Liver (tissue), 9 donors: ENCODE data around the gene KCND2. TPM values are rescaled to one million over a fixed set of nuclear protein-coding genes. Genes with fewer than 3 reads are reported as not detected.

Source experiments
- DNase-seq: peaks from one replicate; pipeline ENCODE4 v3.0.0-alpha.2; 2017; ENCODE audit warnings: low spot score
- H3K27ac ChIP-seq, 2 donors: one replicate each; pipeline ENCODE4 v1.7.0; 2013; ENCODE audit warnings: inconsistent platforms in 2 of 2, low read length in 2 of 2, control low read depth in 1 of 2, low read depth in 1 of 2, mild to moderate bottlenecking in 1 of 2
- H3K27me3 ChIP-seq, 4 donors: one replicate each; pipeline versions ENCODE4 v1.6.1 to v1.7.0; 2013; ENCODE audit warnings: low read length in 3 of 4, inconsistent platforms in 1 of 4, mild to moderate bottlenecking in 1 of 4, moderate library complexity in 1 of 4; ENCODE audit not compliant: control insufficient read depth in 4 of 4, insufficient read depth in 4 of 4
- H3K36me3 ChIP-seq, 4 donors: one replicate each; pipeline versions ENCODE4 v1.6.1 to v1.7.0; 2013; ENCODE audit warnings: low read length in 3 of 4, mild to moderate bottlenecking in 3 of 4, low read depth in 1 of 4, moderate library complexity in 1 of 4; ENCODE audit not compliant: control insufficient read depth in 4 of 4, insufficient read depth in 3 of 4
- H3K4me1 ChIP-seq, 4 donors: one replicate each; pipeline versions ENCODE4 v1.6.1 to v1.7.0; 2013; ENCODE audit warnings: low read length in 3 of 4, mild to moderate bottlenecking in 3 of 4, moderate library complexity in 1 of 4; ENCODE audit not compliant: control insufficient read depth in 4 of 4, insufficient read depth in 4 of 4
- H3K4me3 ChIP-seq, 3 donors: one replicate each; pipeline versions ENCODE4 v1.6.1 to v1.7.0; 2013; ENCODE audit warnings: low read length in 3 of 3, control low read depth in 1 of 3, low read depth in 1 of 3, mild to moderate bottlenecking in 1 of 3
- H3K9ac ChIP-seq, 2 donors: one replicate each; pipeline ENCODE4 v1.7.0; 2013; ENCODE audit warnings: low read length in 2 of 2, mild to moderate bottlenecking in 2 of 2, moderate library complexity in 2 of 2, control low read depth in 1 of 2, low read depth in 1 of 2
- H3K9me3 ChIP-seq, 4 donors: one replicate each; pipeline versions ENCODE4 v1.6.1 to v1.7.0; 2013; ENCODE audit warnings: low read length in 3 of 4; ENCODE audit not compliant: control insufficient read depth in 4 of 4
- EGR1 ChIP-seq, 2 donors: IDR thresholded peaks; 2 replicates each; pipeline ENCODE4 v1.6.1; 2016 to 2018; ENCODE audit warnings: antibody characterized with exemption in 2 of 2, low read depth in 2 of 2
- FOXA1 ChIP-seq: IDR thresholded peaks from 2 replicates; pipeline ENCODE4 v1.6.1; 2016; ENCODE audit warnings: antibody characterized with exemption
- FOXA2 ChIP-seq: IDR thresholded peaks from 2 replicates; pipeline ENCODE4 v1.6.1; 2016; ENCODE audit warnings: antibody characterized with exemption
- GABPA ChIP-seq, 2 donors: IDR thresholded peaks in 1 of 2; conservative IDR thresholded peaks in 1 of 2; 2 replicates each; pipeline ENCODE4 v1.6.1; 2016; ENCODE audit warnings: antibody characterized with exemption in 2 of 2, mild to moderate bottlenecking in 1 of 2, moderate library complexity in 1 of 2
- HNF4A ChIP-seq, 2 donors: conservative IDR thresholded peaks; 2 replicates each; pipeline ENCODE4 v1.6.1; 2016; ENCODE audit warnings: antibody characterized with exemption in 2 of 2, mild to moderate bottlenecking in 2 of 2
- HNF4G ChIP-seq: IDR thresholded peaks from 2 replicates; pipeline ENCODE4 v1.6.1; 2016; ENCODE audit warnings: antibody characterized with exemption
- JUND ChIP-seq, 2 donors: IDR thresholded peaks; 2 replicates each; pipeline ENCODE4 v1.6.1; 2016; ENCODE audit warnings: antibody characterized with exemption in 2 of 2
- NR2F2 ChIP-seq: IDR thresholded peaks from 2 replicates; pipeline ENCODE4 v1.6.1; 2016; ENCODE audit warnings: antibody characterized with exemption
- RAD21 ChIP-seq, 2 donors: IDR thresholded peaks; 2 replicates each; pipeline ENCODE4 v1.6.1; 2016; ENCODE audit warnings: antibody characterized with exemption in 2 of 2, mild to moderate bottlenecking in 2 of 2
- RXRA ChIP-seq, 2 donors: IDR thresholded peaks; 2 replicates each; pipeline ENCODE4 v1.6.1; 2017 to 2018; ENCODE audit warnings: antibody characterized with exemption in 2 of 2, mild to moderate bottlenecking in 1 of 2
- SP1 ChIP-seq: IDR thresholded peaks from 2 replicates; pipeline ENCODE4 v1.6.1; 2018; ENCODE audit warnings: antibody characterized with exemption, mild to moderate bottlenecking
- TAF1 ChIP-seq: conservative IDR thresholded peaks from 2 replicates; pipeline ENCODE4 v1.6.1; 2016; ENCODE audit warnings: antibody characterized with exemption, mild to moderate bottlenecking
- YY1 ChIP-seq: IDR thresholded peaks from 2 replicates; pipeline ENCODE4 v1.6.1; 2016; ENCODE audit warnings: antibody characterized with exemption, mild to moderate bottlenecking
- WGBS: extraction: QIAGEN DNeasy Blood & Tissue Kit; methylation state at CpG from one replicate; pipeline ENCODE4 v1.1.7; 2013; 5-methylcytosine and 5-hydroxymethylcytosine counted together
- polyA plus RNA-seq, 2 donors: library from polyadenylated mRNA; stranded (reverse) in 1 of 2; unstranded in 1 of 2; fragments of 200-250 nt in 1 of 2; fragments of >200 nt in 1 of 2; fragmentation: Nextera tagmentation in 1 of 2; extraction: Ambion mirVana in 1 of 2; gene quantifications; one replicate each; pipeline versions ENCODE4 v1.2.1 to v1.2.3, GENCODE V29; 2013 to 2015
- total RNA-seq, 2 donors: library from RNA; depleted of rRNA; stranded (reverse); fragments of >200 nt; gene quantifications; one replicate each; pipeline ENCODE4 v1.2.3, GENCODE V29; 2014
- TF ChIP-seq, protein P1 (sequence below): fragments of 150-350 bp; IDR thresholded peaks from 2 replicates; pipeline ENCODE4 v1.5.1; 2017; ENCODE audit warnings: improper control_type of control experiment, low read depth, low read length; ENCODE audit not compliant: missing input control
- TF ChIP-seq, protein P2 (sequence below): IDR thresholded peaks from 2 replicates; pipeline ENCODE4 v1.6.1; 2016; ENCODE audit warnings: antibody characterized with exemption
- TF ChIP-seq, protein P3 (sequence below): IDR thresholded peaks from 2 replicates; pipeline ENCODE4 v1.6.1; 2016; ENCODE audit warnings: antibody characterized with exemption, mild to moderate bottlenecking
- TF ChIP-seq, protein P4 (sequence below): IDR thresholded peaks from 2 replicates; pipeline ENCODE4 v1.6.1; 2016; ENCODE audit warnings: antibody characterized with exemption
- TF ChIP-seq, protein P5 (sequence below): IDR thresholded peaks from 2 replicates; pipeline ENCODE4 v1.6.1; 2016; ENCODE audit warnings: antibody characterized with exemption
- donor health status: healthy.
- donor health status: healthy.
- donor health status: healthy.
- donor health status: healthy.
- donor health status: healthy.

KCND2 gene
- total and polyA plus RNA-seq, 4 donors: 0.02 to 0.22 (median 0.07) TPM

DNA sequence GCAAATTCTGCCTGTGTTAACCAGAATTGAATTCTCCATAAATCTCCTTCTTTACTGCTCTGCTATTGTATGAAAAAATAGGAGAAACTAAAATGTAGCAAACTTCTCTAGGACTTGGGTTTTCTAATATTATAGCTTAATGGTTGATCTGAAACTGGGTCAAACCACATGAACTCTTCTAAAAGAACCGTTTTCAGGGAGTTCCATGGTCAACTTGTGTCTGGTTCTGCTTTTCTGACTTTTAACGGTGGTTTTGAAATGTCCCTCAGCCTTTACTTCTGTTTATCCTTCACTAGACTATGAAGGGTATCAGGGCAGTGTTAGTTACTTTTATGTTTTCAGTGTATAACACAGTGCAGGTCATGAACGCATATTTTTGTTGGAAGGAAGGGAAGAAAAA, 342.7 kb downstream of the KCND2 start:
- Histone ChIP-seq H3K36me3 (no peaks in the 10 kb centered on the region), H3K4me3 (no peak overlapping the region), H3K4me1 (no peaks in the 10 kb centered on the region), H3K27ac (no peak overlapping the region), H3K9me3 (no peaks in the 10 kb centered on the region), H3K9ac (no peak overlapping the region), H3K27me3 (no peaks in the 10 kb centered on the region)
- no peak for DNase-seq
- 74% methylated on average over 3 of the region's 3 CpGs for WGBS
- TF ChIP-seq, protein P1, sequence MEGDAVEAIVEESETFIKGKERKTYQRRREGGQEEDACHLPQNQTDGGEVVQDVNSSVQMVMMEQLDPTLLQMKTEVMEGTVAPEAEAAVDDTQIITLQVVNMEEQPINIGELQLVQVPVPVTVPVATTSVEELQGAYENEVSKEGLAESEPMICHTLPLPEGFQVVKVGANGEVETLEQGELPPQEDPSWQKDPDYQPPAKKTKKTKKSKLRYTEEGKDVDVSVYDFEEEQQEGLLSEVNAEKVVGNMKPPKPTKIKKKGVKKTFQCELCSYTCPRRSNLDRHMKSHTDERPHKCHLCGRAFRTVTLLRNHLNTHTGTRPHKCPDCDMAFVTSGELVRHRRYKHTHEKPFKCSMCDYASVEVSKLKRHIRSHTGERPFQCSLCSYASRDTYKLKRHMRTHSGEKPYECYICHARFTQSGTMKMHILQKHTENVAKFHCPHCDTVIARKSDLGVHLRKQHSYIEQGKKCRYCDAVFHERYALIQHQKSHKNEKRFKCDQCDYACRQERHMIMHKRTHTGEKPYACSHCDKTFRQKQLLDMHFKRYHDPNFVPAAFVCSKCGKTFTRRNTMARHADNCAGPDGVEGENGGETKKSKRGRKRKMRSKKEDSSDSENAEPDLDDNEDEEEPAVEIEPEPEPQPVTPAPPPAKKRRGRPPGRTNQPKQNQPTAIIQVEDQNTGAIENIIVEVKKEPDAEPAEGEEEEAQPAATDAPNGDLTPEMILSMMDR: no peak
- TF ChIP-seq RAD21 (IDR thresholded peaks at IDR 0.05) (no peak), NR2F2 (no peak), JUND (IDR thresholded peaks at IDR 0.05) (no peak), RXRA (IDR thresholded peaks at IDR 0.05) (no peak), FOXA2 (no peak), YY1 (no peak), FOXA1 (no peak), SP1 (no peak), TAF1 (no peak), HNF4A (conservative IDR thresholded peaks at IDR 0.05) (no peak), EGR1 (IDR thresholded peaks at IDR 0.05; ENCODE audit: low read depth in 2 of 2) (no peak), GABPA (IDR thresholded peaks at IDR 0.05 in 1 of 2, conservative IDR thresholded peaks at IDR 0.05 in 1 of 2) (no peak), HNF4G (no peak)
- TF ChIP-seq, protein P2, sequence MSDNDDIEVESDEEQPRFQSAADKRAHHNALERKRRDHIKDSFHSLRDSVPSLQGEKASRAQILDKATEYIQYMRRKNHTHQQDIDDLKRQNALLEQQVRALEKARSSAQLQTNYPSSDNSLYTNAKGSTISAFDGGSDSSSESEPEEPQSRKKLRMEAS: no peak
- TF ChIP-seq, protein P3, sequence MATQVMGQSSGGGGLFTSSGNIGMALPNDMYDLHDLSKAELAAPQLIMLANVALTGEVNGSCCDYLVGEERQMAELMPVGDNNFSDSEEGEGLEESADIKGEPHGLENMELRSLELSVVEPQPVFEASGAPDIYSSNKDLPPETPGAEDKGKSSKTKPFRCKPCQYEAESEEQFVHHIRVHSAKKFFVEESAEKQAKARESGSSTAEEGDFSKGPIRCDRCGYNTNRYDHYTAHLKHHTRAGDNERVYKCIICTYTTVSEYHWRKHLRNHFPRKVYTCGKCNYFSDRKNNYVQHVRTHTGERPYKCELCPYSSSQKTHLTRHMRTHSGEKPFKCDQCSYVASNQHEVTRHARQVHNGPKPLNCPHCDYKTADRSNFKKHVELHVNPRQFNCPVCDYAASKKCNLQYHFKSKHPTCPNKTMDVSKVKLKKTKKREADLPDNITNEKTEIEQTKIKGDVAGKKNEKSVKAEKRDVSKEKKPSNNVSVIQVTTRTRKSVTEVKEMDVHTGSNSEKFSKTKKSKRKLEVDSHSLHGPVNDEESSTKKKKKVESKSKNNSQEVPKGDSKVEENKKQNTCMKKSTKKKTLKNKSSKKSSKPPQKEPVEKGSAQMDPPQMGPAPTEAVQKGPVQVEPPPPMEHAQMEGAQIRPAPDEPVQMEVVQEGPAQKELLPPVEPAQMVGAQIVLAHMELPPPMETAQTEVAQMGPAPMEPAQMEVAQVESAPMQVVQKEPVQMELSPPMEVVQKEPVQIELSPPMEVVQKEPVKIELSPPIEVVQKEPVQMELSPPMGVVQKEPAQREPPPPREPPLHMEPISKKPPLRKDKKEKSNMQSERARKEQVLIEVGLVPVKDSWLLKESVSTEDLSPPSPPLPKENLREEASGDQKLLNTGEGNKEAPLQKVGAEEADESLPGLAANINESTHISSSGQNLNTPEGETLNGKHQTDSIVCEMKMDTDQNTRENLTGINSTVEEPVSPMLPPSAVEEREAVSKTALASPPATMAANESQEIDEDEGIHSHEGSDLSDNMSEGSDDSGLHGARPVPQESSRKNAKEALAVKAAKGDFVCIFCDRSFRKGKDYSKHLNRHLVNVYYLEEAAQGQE: no peak
- TF ChIP-seq, protein P4, sequence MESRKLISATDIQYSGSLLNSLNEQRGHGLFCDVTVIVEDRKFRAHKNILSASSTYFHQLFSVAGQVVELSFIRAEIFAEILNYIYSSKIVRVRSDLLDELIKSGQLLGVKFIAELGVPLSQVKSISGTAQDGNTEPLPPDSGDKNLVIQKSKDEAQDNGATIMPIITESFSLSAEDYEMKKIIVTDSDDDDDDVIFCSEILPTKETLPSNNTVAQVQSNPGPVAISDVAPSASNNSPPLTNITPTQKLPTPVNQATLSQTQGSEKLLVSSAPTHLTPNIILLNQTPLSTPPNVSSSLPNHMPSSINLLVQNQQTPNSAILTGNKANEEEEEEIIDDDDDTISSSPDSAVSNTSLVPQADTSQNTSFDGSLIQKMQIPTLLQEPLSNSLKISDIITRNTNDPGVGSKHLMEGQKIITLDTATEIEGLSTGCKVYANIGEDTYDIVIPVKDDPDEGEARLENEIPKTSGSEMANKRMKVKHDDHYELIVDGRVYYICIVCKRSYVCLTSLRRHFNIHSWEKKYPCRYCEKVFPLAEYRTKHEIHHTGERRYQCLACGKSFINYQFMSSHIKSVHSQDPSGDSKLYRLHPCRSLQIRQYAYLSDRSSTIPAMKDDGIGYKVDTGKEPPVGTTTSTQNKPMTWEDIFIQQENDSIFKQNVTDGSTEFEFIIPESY: no peak
- TF ChIP-seq, protein P5, sequence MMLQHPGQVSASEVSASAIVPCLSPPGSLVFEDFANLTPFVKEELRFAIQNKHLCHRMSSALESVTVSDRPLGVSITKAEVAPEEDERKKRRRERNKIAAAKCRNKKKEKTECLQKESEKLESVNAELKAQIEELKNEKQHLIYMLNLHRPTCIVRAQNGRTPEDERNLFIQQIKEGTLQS: no peak
